ENCODE results near the gene UMAD1.
A peak's percentile ranks its signal among the peaks of the same experiment; 100 is the strongest.
"Not testable (repeated sequence)": the region's sequence is repeated elsewhere in the genome, so short reads cannot be mapped to it uniquely, and the experiment has no call there.

UMAD1 gene

DNA sequence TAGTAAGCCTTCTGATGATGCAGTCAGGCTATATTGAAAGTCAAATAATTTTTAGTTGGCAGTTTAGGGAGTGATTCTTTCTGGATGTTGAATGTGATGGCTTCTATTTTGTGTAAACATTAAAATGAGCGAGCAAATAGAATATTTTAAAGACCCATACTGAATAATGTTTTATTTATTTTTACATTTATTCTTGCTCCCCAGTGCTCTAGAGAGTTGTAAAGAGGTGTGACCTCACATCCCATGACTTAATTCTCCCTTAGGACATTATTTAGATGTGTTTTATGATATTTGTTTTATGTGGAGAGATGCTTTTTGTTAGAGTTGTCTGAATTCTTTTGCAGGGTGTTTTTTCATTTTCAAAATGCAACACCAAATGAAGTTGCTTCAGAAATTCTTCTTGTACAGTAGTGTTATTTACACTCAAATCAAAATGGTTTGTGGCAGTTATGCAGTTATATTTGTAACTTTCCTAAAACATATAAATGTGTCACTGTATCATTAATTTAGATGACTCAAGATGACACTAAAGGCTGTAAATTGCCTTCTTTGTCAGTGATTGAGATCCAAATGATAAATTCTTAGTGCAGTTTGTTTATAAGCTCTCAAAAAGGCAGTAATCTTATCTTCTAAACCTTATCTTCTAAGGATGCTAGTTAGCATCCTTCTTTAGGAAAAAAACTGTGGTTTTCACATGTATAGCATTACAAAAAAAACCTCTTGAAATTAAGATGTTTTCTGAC is 12.4 kb downstream of the UMAD1 start:
- H3K4me1 ChIP-seq (ENCODE audit: insufficient read depth, low read length, poor library complexity, severe bottlenecking), result peaks cover 31% of the 10 kb centered on the region
- H3K27me3 ChIP-seq (ENCODE audit: insufficient read depth, low read length, poor library complexity, severe bottlenecking), result no peaks in the 10 kb centered on the region
- no peak overlapping the region for H3K9ac ChIP-seq (ENCODE audit: low read depth, low read length, poor library complexity, severe bottlenecking)
- H3K9me2 ChIP-seq (replicated peaks; ENCODE audit: low read depth, low read length), result no peaks in the 10 kb centered on the region
- no peak overlapping the region for H2AFZ ChIP-seq (ENCODE audit: low read length)
- peaks cover 22% of the 10 kb centered on the region for H3K79me2 ChIP-seq (ENCODE audit: insufficient read depth, low read length)
- H3F3A ChIP-seq (ENCODE audit: low read depth), result no peaks in the 10 kb centered on the region
- H3K36me3 ChIP-seq (ENCODE audit: insufficient read depth, low read length), result no peaks in the 10 kb centered on the region
- H3K4me2 ChIP-seq (ENCODE audit: low read depth, low read length, poor library complexity, severe bottlenecking), result peak overlapping the region; percentile 1
- TF ChIP-seq, protein P1, sequence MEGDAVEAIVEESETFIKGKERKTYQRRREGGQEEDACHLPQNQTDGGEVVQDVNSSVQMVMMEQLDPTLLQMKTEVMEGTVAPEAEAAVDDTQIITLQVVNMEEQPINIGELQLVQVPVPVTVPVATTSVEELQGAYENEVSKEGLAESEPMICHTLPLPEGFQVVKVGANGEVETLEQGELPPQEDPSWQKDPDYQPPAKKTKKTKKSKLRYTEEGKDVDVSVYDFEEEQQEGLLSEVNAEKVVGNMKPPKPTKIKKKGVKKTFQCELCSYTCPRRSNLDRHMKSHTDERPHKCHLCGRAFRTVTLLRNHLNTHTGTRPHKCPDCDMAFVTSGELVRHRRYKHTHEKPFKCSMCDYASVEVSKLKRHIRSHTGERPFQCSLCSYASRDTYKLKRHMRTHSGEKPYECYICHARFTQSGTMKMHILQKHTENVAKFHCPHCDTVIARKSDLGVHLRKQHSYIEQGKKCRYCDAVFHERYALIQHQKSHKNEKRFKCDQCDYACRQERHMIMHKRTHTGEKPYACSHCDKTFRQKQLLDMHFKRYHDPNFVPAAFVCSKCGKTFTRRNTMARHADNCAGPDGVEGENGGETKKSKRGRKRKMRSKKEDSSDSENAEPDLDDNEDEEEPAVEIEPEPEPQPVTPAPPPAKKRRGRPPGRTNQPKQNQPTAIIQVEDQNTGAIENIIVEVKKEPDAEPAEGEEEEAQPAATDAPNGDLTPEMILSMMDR (conservative IDR thresholded peaks at IDR 0.05; ENCODE audit: low read length), result no peak
- TF ChIP-seq EZH2phosphoT487 (IDR thresholded peaks at IDR 0.05; ENCODE audit: borderline replicate concordance), result no peak
- no peak overlapping the region for H3K4me3 ChIP-seq (ENCODE audit: low read length, poor library complexity, severe bottlenecking)
- H3K9me3 ChIP-seq (ENCODE audit: insufficient read depth, low read depth, low read length), result no peaks in the 10 kb centered on the region
- no peaks in the 10 kb centered on the region for H4K20me1 ChIP-seq (ENCODE audit: insufficient read depth, low read length, poor library complexity, severe bottlenecking)

DNA sequence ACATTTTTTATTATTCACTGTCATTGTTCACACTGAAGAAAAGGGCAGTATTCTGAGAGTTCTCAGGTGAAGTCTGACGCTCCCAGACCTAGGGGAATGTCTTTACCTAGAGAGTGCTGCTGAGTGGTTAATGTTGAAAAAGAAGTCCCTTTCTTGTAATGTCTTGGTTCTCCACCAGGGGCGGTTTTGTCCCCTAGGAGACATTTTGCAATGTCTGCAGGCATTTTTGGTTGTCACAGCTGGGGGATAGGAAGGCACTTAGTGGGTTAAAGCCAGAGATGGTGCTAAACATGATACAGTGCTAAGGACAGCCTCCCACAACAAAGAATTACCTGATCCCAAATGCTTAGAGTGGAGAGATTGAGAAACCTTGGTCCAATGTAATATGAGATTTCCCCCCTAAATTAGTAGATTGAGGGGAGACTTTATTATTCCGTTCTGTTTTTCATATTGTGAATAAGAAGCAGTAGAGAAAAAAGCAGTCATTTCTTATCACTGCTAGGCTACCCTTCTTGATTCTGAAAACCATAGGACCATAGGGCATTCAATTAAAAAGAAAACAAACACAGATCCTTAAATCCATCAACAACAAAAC is 13.1 kb downstream of the UMAD1 start:
- TF ChIP-seq EZH2phosphoT487 (IDR thresholded peaks at IDR 0.05; ENCODE audit: borderline replicate concordance), result no peak
- TF ChIP-seq, protein P1 (conservative IDR thresholded peaks at IDR 0.05; ENCODE audit: low read length), result peak; percentile 84
- H3K9ac ChIP-seq (ENCODE audit: low read depth, low read length, poor library complexity, severe bottlenecking), result no peak overlapping the region
- peaks cover 31% of the 10 kb centered on the region for H3K4me1 ChIP-seq (ENCODE audit: insufficient read depth, low read length, poor library complexity, severe bottlenecking)
- H3K36me3 ChIP-seq (ENCODE audit: insufficient read depth, low read length), result no peaks in the 10 kb centered on the region
- no peaks in the 10 kb centered on the region for H4K20me1 ChIP-seq (ENCODE audit: insufficient read depth, low read length, poor library complexity, severe bottlenecking)
- H3K27me3 ChIP-seq (ENCODE audit: insufficient read depth, low read length, poor library complexity, severe bottlenecking), result no peaks in the 10 kb centered on the region
- no peak overlapping the region for H3K4me3 ChIP-seq (ENCODE audit: low read length, poor library complexity, severe bottlenecking)
- no peaks in the 10 kb centered on the region for H3K9me3 ChIP-seq (ENCODE audit: insufficient read depth, low read depth, low read length)
- H2AFZ ChIP-seq (ENCODE audit: low read length), result no peak overlapping the region
- peak overlapping the region; percentile 8 for H3K4me2 ChIP-seq (ENCODE audit: low read depth, low read length, poor library complexity, severe bottlenecking)
- H3K79me2 ChIP-seq (ENCODE audit: insufficient read depth, low read length), result peaks cover 21% of the 10 kb centered on the region
- no peaks in the 10 kb centered on the region for H3K9me2 ChIP-seq (replicated peaks; ENCODE audit: low read depth, low read length)
- H3F3A ChIP-seq (ENCODE audit: low read depth), result no peaks in the 10 kb centered on the region

DNA sequence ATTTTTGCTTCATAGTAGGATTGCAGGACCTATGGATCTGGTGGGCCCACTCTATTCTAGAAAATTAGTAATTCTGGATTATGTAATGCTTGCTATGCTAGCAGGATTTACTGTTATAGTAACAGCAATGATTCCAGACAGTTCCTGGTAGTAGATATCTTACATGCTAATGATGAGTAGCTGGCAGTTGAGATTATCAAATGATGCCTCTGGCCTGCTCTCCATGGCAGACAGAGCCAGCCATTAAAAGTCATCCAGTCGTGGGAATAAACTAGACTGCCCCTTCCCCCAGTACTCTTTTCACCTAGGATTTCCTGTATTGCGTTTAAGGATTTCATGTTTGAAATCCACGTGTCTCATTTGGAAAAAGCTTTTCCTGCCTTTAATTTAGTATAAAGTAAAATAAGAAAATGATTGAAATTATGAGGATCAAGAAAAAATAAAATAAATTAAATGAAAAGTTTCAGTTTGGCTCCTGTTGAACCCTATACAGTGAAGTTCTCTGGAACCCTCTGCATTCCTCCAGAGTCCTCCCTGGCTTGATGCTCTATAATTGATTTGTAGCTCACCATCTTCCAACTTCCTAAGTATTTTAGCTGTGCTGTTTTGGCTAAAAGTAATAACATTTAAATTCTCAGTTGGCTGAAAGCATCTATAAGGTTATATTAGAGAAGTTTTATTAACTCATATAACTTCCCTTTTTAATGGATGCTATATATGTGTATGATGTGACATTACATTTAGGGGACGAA is 14.6 kb downstream of the UMAD1 start:
- H3K9me2 ChIP-seq (replicated peaks; ENCODE audit: low read depth, low read length), result no peaks in the 10 kb centered on the region
- H3F3A ChIP-seq (ENCODE audit: low read depth), result no peaks in the 10 kb centered on the region
- H3K27me3 ChIP-seq (ENCODE audit: insufficient read depth, low read length, poor library complexity, severe bottlenecking), result no peaks in the 10 kb centered on the region
- peaks cover 21% of the 10 kb centered on the region for H3K79me2 ChIP-seq (ENCODE audit: insufficient read depth, low read length)
- peaks cover 32% of the 10 kb centered on the region for H3K4me1 ChIP-seq (ENCODE audit: insufficient read depth, low read length, poor library complexity, severe bottlenecking)
- no peak for TF ChIP-seq EZH2phosphoT487 (IDR thresholded peaks at IDR 0.05; ENCODE audit: borderline replicate concordance)
- TF ChIP-seq, protein P1 (conservative IDR thresholded peaks at IDR 0.05; ENCODE audit: low read length), result no peak
- no peak overlapping the region for H3K9ac ChIP-seq (ENCODE audit: low read depth, low read length, poor library complexity, severe bottlenecking)
- no peaks in the 10 kb centered on the region for H3K9me3 ChIP-seq (ENCODE audit: insufficient read depth, low read depth, low read length)
- no peaks in the 10 kb centered on the region for H4K20me1 ChIP-seq (ENCODE audit: insufficient read depth, low read length, poor library complexity, severe bottlenecking)
- no peak overlapping the region for H2AFZ ChIP-seq (ENCODE audit: low read length)
- H3K4me2 ChIP-seq (ENCODE audit: low read depth, low read length, poor library complexity, severe bottlenecking), result no peak overlapping the region
- no peaks in the 10 kb centered on the region for H3K36me3 ChIP-seq (ENCODE audit: insufficient read depth, low read length)
- no peak overlapping the region for H3K4me3 ChIP-seq (ENCODE audit: low read length, poor library complexity, severe bottlenecking)

DNA sequence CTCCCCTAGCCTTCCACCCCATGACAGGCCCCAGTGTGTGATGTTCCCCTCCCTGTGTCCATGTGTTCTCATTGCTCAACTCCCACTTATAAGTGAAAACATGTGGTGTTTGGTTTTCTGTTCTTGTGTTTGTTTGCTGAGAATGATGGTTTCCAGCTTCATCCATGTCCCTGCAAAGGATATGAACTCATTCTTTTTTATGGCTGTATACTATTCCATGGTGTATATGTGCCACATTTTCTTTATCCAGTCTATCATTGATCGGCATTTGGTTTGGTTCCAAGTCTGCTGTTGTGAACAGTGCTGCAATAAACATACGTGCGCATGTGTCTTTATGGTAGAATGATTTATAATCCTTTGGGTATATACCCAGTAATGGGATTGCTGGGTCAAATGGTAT is 15.9 kb downstream of the UMAD1 start:
- H3K27me3 ChIP-seq (ENCODE audit: insufficient read depth, low read length, poor library complexity, severe bottlenecking); H3K9me3 ChIP-seq (ENCODE audit: insufficient read depth, low read depth, low read length); H3K36me3 ChIP-seq (ENCODE audit: insufficient read depth, low read length); H3K9me2 ChIP-seq (replicated peaks; ENCODE audit: low read depth, low read length); H3K4me3 ChIP-seq (ENCODE audit: low read length, poor library complexity, severe bottlenecking); H3K4me2 ChIP-seq (ENCODE audit: low read depth, low read length, poor library complexity, severe bottlenecking); H2AFZ ChIP-seq (ENCODE audit: low read length); H3F3A ChIP-seq (ENCODE audit: low read depth); H4K20me1 ChIP-seq (ENCODE audit: insufficient read depth, low read length, poor library complexity, severe bottlenecking); H3K9ac ChIP-seq (ENCODE audit: low read depth, low read length, poor library complexity, severe bottlenecking): not testable (repeated sequence)
- Histone ChIP-seq H3K79me2 (ENCODE audit: insufficient read depth, low read length) (peaks cover 28% of the 10 kb centered on the region), H3K4me1 (ENCODE audit: insufficient read depth, low read length, poor library complexity, severe bottlenecking) (peaks cover 34% of the 10 kb centered on the region)
